ENCODE measurements around the gene RPAP2.

The RPAP2 gene

GRCh38 chr1:92447033-92447681 is 148.3 kb downstream of the RPAP2 start:
- DNase-seq (ENCODE audit: low read depth): no peak

GRCh38 chr1:92447976-92448375 is 149.1 kb downstream of the RPAP2 start:
- no peak for DNase-seq (ENCODE audit: low read depth)
